RWPE2 (cell line): ENCODE data around the gene APLP2.
"Not testable (repeated sequence)": the region's sequence is repeated elsewhere in the genome, so short reads cannot be mapped to it uniquely, and the experiment has no call there.

Source experiments
- ATAC-seq: fragments of 200-7000 bp; cut with Tn5 transposase; 3 replicates; pipeline ENCODE4 v1.9.1; 2021; ENCODE audit warnings: low read depth
- DNase-seq: peaks from one replicate; pipeline ENCODE4 v3.0.0-alpha.2; 2020; ENCODE audit warnings: low spot score
- H3K27ac ChIP-seq: fragments of 450-650 bp; 2 replicates; pipeline ENCODE4 v1.5.1; 2017; ENCODE audit warnings: mild to moderate bottlenecking; ENCODE audit not compliant: poor library complexity, severe bottlenecking
- H3K27me3 ChIP-seq: fragments of 250-450 bp; sonication (Bioruptor Pico); 2 replicates; pipeline ENCODE4 v1.5.1; 2021; ENCODE audit warnings: mild to moderate bottlenecking, moderate library complexity; ENCODE audit not compliant: insufficient read depth, poor library complexity, severe bottlenecking
- H3K36me3 ChIP-seq: fragments of 250-450 bp; sonication (Bioruptor Pico); 2 replicates; pipeline ENCODE4 v1.5.1; 2020; ENCODE audit warnings: low read depth, mild to moderate bottlenecking, moderate library complexity
- H3K4me1 ChIP-seq: fragments of 250-450 bp; sonication (Bioruptor Pico); 2 replicates; pipeline ENCODE4 v1.5.1; 2021; ENCODE audit warnings: mild to moderate bottlenecking, moderate library complexity; ENCODE audit not compliant: insufficient read depth, poor library complexity, severe bottlenecking
- H3K4me3 ChIP-seq: fragments of 250-450 bp; sonication (Bioruptor Pico); 2 replicates; pipeline ENCODE4 v1.5.1; 2021; ENCODE audit warnings: mild to moderate bottlenecking, moderate library complexity; ENCODE audit not compliant: severe bottlenecking
- H3K9me3 ChIP-seq: fragments of 250-450 bp; sonication (Bioruptor Pico); 2 replicates; pipeline ENCODE4 v1.5.1; 2021; ENCODE audit warnings: mild to moderate bottlenecking, moderate library complexity; ENCODE audit not compliant: severe bottlenecking
- CTCF ChIP-seq: fragments of 450-650 bp; IDR thresholded peaks from one replicate; pipeline ENCODE4 v1.5.1; 2017; ENCODE audit warnings: mild to moderate bottlenecking, moderate library complexity; ENCODE audit not compliant: poor library complexity, severe bottlenecking

The APLP2 gene

GRCh38 chr11:130106381-130106780 is 36.7 kb downstream of the APLP2 start:
- no peak overlapping the region for H3K4me3 ChIP-seq
- H3K36me3 ChIP-seq, result peaks cover 34% of the 10 kb centered on the region
- H3K4me1 ChIP-seq, result peaks cover 26% of the 10 kb centered on the region
- no peak for DNase-seq
- ATAC-seq, result no peak
- no peak for TF ChIP-seq CTCF
- H3K9me3 ChIP-seq, result no peaks in the 10 kb centered on the region
- H3K27ac ChIP-seq, result no peak overlapping the region
- H3K27me3 ChIP-seq, result no peaks in the 10 kb centered on the region

- not testable (repeated sequence) for ATAC-seq, H3K27me3 ChIP-seq, DNase-seq, H3K4me1 ChIP-seq, H3K4me3 ChIP-seq, H3K27ac ChIP-seq, H3K9me3 ChIP-seq
- peaks cover 56% of the 10 kb centered on the region for H3K36me3 ChIP-seq
These were observed 39.0 kb downstream of the APLP2 start for GRCh38 chr11:130108671-130109070.

GRCh38 chr11:130109386-130109785 is 39.7 kb downstream of the APLP2 start:
- no peaks in the 10 kb centered on the region for H3K27me3 ChIP-seq
- no peak for DNase-seq
- H3K4me1 ChIP-seq, result no peaks in the 10 kb centered on the region
- no peak overlapping the region for H3K4me3 ChIP-seq
- TF ChIP-seq CTCF, result no peak
- H3K9me3 ChIP-seq, result no peaks in the 10 kb centered on the region
- H3K36me3 ChIP-seq, result peaks cover 61% of the 10 kb centered on the region
- ATAC-seq, result no peak
- H3K27ac ChIP-seq, result no peak overlapping the region

- Histone ChIP-seq H3K27me3 (no peaks in the 10 kb centered on the region), H3K27ac (no peak overlapping the region)
These were observed 40.8 kb downstream of the APLP2 start for GRCh38 chr11:130110339-130111108.

GRCh38 chr11:130112071-130112830 is 42.6 kb downstream of the APLP2 start:
- H3K4me1 ChIP-seq, result no peaks in the 10 kb centered on the region
- H3K9me3 ChIP-seq, result no peaks in the 10 kb centered on the region
- no peak for TF ChIP-seq CTCF
- no peak overlapping the region for H3K4me3 ChIP-seq
- peaks cover 74% of the 10 kb centered on the region for H3K36me3 ChIP-seq
- H3K27me3 ChIP-seq, result no peaks in the 10 kb centered on the region
- no peak overlapping the region for H3K27ac ChIP-seq
- no peak for DNase-seq
- no peak for ATAC-seq

More at GRCh38 chr11:130110339-130111108, 40.8 kb downstream of the APLP2 start:
- no peaks in the 10 kb centered on the region for H3K9me3 ChIP-seq
- no peak overlapping the region for H3K4me3 ChIP-seq
- peaks cover 68% of the 10 kb centered on the region for H3K36me3 ChIP-seq
- H3K4me1 ChIP-seq, result no peaks in the 10 kb centered on the region
- DNase-seq (no peak), ATAC-seq (no peak)
- no peak for TF ChIP-seq CTCF
